HS-5 (cell line): Measurements from ENCODE around the gene FOXF1.

ENCODE experiments used
- DNase-seq: peaks from one replicate; pipeline ENCODE4 v3.0.0-alpha.2; 2012; ENCODE audit warnings: low read depth

The FOXF1 gene

DNA sequence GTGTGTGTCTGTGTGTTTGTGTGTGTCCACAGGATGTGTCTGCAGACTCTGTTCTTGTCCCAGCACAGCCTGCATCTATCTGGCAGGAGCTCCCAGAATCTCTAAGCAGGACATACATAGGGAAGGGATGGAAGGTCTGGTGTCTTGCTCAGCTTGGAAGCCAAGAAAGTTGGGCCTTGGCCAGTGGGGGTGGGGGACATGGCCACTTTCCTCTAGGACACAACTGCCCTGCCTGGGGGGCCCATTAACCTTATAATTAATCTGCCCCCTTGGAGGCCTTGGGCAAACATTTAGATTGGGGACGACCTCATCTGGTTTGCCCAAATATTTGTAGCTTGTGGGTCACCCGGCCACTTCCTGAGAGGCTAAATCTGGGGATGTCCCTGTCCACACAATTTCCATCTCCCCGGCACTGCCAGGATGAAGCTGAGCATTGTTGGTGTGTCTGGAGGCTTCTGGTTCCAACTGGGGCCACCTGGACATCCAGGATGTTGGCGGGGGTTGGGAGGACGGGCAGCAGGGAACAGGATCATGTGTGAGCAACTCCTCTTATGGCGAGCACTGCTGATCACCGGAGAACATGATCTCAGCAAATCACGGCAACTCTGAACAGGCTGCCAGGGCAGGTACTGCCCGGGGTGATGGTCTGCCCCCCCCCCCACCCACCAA lies 17.2 kb upstream of the FOXF1 start:
- DNase-seq: no peak

DNA sequence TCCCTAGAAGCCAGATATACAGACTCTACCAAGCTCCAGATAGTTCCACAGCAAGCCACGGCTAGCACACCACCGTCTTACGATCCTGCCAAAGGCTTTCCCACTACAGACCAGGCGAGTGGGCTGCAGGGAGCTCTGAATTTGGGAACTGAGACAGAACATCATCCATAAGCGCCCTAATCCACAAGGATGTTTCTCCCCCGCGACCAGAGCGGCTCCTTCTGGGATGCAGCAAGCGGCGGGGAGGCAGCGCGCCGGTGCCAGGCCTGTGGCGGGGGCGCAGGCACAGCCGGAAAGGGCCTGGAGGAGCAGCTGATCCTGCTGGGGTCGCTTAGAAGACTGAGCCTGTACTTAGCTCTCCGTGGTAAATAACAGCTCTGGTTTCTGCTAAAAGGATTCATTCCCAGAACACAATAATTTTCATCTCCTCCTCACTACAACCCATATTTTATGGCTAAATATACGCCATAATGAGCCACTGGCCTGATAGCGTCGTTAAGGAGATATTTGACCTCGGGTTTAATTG lies 16.2 kb upstream of the FOXF1 start:
- no peak for DNase-seq

DNA sequence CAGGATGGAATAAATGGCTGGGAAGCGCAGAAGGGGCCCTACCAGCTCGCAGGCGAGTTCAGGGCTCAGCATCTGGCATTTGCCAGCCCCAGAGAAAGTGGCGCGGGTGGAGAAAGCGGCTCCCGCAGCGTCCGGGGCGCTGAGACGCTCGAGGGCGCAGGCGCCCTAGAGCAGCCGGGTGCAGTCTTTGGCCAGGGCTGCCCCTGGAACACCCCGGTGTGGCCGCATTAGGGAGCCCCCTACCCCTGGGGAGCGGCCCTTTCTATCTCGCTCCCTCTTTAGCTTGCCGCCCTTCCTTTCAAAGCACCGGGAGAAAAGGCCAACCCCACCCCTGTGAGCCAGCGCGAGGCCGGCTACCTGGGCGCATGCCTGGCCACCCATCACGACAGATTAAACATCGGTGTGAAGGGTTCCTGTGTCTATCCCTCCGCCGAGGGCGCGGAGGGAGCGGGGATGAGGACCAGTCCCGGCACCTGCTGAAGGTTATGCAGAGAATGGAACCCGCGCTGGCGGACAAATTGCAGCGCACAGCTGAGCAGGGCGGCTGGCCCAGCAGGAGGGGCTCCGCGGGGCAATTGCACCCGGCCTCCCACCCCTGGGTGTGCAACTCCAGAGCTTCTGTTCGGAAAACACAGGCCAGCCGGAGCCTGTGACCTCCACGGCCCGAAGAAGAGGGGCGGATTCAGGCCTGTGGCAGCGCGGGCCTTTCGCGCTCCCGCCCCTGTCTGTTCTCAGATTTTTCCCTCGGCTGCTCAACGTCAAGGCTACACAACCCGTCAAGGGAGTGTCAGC lies 15.6 kb upstream of the FOXF1 start:
- no peak for DNase-seq

DNA sequence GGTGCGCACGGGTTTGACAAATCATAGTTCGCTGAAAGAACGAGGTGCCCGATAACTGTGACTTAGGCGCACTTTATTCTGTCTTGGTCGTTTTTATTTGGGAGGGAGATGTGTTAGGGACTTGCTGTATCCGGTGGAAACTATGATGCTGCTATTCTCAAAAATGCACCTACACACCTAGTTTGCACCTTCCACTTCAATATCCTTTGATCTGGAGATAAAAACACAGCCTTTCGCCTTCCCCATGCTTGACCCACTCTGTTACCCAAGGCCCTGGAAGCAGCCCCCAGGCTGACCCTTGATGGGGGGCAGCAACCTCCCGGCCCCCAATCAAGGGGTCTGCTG lies 15.0 kb upstream of the FOXF1 start:
- no peak for DNase-seq

DNA sequence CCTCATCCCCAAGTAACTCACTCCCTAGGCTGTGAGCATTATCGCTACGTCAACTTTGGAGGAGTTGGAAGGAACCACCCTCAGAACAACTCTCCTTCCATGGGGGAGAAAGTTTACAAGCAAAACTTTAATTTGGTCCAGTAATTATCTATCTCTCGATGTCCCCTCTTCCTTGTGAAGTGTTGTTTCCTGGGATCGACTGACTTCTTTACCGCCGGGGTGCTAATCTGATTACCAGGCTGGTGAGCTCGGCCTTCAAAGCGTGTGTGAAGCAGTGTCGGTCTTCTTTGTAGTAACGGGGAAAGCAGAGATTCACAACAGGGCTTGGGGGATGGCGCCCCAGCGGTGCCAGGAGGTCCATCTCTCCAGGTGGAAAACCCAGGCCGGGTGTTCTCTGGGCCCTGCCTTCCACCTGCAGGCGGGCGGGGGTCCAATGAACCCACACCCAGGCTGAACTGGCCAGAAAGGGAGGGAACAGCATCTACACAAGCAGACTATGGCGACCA lies 14.5 kb upstream of the FOXF1 start:
- no peak for DNase-seq

DNA sequence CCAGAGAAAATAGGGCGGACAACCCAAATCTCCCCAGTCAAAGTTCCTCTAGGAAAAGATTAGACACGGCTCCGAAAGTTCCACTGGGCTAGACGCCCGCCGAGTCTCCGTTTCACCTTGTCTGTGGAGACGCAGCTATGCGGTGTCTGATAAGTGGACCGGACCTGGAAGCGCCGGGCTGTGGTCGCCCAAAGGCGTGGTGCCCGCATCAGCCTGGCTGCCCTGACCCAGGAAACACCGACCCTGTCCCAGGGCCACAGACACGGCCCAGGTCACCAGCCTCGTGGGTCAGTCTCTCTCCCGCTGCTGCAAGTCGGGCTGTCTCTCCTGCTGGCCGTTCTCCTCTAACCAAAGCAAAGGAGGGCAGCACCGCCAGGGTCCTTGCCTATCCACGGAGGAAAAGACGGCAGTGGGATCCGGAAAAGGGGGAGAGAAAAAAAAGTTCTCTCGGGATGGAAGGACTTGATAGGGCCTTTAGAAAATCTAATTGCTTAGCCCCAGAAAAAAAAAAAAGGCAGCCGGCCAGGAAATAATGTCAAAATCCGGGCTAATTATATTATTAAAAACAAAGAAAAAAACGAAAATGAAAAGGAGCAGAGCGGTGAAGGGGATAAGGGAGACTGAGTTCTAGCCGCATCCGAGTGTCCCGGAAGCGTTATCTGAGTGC lies 13.9 kb upstream of the FOXF1 start:
- DNase-seq: no peak

DNA sequence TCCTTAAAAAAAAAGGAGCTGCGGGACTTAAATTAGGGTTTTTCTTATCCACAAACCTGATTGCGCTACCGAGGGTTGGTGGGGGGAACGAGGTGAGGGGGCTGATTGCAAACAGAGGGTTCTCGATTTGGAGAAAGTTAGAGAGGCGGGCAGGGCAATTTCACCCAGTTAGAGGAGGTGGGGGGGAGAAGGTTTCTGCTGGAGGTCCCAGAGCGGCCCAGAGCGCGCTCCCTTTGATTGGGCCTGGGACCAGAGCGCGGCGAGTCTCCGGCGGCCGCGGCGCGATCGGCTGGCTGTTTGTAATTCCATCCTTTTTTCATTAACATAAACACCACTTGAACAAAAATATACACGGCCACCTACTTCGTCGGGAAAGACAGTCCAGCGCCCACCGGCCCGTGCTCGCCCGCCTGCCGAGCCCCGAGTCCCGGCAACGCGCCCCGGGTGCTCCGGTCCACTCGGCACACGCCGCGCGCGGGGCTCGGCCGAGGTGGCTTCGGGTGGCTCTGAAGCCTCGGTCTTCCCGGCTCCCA lies 13.3 kb upstream of the FOXF1 start:
- DNase-seq: no peak

DNA sequence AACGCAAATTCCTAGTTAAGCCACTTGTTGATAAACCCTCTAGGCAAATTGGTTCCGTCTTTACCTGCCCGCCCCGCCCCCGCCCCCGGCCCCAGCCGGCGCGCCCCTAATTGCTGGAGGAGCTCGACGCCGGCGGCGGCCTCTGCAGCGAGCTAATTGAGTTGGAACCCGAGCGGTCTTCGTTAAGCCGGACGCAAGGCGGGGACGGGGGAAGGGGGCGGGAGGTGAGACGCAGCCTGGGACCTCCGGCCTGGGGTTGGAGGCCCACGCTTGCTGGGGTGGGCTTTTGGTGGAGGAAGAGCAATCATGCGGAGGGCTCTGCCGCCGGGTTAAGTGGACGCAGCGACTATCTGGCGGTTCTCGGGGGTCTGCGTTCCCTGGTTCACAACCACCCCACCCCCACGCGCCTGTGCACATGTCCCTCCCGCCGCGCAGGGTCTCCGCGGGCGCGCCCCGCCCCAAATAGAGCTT lies 12.7 kb upstream of the FOXF1 start:
- no peak for DNase-seq

DNA sequence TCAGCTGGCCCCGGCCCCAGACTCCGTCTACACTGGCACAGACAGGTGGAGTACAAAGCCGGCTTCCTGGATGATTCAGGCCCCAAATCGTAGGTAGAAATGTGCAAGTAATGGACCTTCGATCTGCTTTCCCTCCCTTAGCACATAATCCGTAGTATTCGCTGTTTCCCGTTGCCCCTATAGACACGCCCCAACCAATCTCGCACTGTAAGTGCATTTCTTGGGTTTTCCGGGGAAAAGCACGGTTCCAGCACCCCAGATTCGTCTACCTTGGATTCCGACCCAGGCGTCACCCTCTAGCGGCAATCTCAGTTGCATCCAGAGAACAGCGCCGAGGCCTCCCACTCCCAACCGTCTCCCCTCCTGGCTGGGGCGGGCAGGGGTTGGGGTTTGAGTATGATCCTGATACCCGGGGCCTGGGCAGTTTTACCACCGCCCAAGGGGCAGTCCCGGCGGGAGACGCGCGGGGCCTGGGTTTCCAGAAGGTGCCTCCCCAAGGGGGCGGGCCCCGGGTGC lies 12.1 kb upstream of the FOXF1 start:
- DNase-seq: no peak

DNA sequence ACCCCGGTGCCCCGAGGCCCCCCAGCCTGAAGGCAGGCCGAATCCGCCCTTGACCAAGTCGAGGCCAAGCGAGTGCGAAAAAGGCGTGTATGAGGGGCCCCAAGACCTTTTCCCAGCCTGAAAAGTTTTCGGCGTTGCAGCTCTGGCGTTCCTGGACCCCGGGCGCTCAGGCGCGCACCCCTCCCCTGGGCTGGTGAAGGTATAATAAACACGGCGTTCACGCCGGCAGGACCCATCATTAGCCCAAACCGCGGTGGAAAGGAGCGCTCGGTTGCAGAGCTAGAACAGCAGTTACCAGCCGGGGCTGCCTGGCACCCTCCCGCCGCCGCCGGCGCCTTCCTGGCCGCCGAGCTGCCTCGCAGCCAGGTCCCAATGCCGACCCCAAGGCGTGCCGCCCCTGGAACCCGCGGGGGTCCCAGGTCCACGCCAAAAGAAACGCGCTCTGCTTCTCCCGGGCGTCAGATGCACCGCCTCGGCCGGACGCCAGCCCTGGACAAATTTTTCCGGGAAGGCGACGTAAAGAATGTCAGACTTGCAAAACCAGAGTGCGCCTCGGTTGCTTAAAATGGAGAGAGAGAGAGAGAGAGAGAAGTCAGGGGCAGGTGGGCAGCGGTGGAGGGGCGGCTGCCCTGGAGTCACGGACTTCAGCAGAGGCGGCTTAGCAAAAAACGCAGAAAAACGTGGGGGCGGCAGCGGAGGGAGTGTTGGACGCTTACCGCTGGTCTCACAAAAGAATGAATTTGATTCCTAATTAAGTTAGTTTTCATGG lies 11.5 kb upstream of the FOXF1 start:
- no peak for DNase-seq

DNA sequence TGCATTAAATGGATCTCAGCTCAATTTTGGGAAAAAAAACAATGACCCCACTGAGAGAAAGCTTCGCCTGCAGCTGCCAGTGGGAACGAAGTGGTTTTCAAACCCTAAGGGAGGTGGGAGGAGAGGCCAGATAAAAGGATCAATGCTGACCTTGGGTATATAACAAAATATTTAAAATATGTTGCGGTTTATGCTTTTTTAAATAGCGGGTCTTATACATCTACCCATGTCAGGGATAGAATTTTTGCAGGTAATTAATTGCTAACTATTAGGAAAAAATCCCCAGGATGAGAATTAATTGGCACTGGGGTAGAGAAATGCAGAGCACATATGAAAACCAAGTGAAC lies 10.9 kb upstream of the FOXF1 start:
- no peak for DNase-seq

DNA sequence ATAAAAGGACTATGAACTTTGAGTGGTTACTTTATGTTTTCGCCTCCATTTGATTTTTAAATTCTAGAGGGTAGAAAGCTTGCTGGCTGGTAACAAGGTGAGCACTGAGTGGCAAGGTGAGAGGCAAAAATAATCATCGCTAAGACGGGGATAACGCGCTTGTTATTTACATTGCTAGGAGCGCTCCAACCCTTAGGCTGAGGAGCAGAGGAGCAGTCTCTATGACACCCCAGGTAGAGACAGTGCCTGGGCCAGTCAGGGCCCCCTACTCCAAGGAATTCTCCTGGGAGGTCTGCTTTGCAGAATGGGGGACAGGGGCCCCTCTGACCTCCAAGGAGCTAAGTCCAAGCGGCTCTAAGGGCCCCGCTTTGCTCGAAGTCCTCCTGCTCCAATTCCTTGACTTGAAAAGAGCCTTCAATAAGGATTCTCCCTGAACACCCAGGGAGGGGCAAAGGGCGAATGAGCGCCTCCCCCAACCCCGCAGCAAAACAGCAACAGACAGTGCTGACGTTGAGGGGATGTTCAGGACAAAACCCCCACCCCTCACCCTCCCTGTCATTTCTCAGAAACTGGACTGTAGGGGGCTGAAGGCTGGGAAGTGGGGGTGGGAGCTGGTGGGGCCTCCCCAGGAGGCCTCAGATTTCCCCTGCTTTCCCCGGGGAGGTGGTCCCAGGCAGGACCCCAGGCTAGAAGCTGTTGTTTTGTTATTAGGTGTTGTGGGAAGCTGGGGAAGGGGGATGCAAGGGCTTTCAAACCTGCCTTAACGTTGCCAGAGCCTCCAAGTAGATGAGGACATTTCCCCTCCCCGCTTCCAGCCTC lies 10.2 kb upstream of the FOXF1 start:
- no peak for DNase-seq

DNA sequence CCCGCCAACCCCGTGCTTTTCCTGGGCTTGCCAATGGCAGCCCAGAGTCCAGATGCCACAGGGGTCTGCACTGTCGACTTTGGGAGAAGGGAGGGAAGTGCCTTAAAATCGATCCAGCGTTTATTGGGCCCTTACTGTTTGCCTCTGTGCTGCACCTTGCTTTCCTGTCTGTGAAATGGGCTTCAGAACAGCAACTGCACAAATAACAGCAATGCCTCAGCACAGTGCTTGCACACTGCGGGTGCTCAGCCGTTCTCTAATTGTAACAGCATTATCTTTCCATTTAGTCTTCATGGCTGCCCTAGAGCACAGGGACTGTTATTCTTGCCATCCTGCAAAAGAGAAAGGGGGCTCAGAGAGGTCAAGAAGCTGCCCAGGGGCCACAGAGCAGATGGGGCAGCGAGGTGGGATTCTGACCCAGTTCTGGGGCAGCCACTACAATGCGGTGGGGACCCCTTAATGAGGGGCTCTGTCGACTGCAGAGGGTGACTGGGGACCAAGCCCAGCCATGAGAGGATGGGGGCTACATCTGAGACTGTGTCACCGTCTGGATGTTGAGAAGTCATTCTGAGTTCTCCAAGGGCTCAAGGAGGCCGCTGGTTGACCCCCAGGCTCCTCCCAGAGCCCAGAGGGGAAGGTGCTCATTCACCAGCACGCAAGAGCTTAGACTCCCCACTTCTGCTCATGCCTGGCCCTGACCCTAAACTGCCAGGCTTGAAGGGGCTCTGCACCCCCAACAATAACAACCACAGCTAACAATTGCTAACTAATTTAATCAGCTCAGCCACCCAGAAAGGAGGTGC lies 9.4 kb upstream of the FOXF1 start:
- DNase-seq: no peak

DNA sequence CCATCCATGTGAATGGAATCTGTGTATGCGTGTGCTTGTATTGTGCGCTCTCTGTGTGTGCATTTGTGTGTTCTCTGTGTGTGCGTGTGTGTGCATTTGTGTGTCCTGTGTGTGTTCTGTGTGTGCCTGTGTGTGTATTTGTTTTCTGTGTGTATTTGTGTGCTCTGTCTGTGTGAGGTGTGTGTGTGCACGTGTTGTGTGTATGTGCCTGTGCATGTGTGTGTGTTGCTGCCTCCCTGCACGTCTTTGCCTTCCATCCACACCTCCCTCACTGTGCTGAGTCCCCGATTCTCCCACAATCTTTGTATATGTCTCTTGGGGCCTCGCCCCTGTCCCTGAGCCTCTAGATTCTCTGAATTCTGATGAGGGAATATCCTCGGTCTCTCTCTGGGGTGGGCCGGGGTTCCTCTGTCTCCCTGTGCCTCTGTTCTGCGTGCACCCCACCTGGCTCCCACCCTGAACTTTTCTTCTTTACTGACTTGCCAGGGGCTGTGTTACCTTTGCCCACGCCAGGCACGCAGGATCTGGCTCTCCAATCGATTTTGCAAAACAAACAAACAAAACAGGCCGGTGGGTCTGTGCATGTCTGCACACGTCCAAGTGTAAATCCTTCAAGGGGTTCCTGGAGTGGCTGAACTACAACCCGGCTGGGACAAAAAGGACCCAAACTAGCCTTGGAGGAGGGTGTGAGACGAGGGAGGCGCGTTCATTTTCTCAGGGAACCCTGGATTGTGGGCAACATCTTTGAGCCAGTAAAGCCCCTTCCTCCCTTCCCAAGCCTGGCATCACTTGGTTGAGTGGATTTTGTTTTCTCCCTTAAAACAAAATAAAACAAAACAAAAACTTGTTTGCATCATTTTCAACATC lies 8.1 kb upstream of the FOXF1 start:
- no peak for DNase-seq

DNA sequence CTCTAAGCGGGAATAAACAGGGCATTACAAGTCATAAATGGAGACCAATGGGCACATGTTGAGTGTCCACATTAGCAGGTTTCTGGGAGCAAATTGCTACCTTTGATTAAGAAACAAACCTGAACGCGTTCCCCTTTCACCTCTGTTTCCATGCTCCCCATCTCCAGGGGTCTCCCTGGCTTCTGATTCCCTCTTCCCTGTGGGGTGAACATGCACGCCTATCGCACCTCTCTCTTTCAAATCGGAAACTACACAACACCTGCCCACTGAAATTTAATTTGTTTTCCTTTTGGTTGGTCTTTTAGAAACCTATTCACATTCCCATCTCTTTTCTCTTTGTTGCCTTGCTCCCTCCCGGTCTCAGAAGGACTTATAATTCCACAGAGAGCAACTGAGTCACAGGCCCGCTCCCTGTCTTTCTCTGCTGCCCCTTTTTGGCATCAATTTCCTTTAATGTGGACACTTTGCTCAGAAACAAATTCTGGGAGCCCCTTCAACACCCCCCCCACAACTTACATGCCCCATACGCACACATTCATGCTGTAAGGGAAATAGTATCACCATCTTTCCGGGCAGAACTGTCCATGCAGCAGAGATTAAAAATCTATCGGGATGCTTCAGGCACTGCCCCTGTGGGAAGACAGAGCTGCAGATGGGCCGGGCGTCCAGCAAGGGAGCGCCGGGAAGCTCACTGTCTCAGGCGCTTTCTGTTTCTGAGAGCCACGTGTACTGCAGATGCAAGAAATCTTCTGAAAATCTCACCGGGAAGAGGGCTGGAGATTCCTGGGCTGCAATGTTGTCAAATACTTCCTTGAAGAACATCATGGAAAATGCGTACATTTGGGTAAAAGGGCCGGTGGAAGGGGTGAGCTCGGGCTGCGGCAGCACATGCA lies 7.2 kb upstream of the FOXF1 start:
- no peak for DNase-seq

DNA sequence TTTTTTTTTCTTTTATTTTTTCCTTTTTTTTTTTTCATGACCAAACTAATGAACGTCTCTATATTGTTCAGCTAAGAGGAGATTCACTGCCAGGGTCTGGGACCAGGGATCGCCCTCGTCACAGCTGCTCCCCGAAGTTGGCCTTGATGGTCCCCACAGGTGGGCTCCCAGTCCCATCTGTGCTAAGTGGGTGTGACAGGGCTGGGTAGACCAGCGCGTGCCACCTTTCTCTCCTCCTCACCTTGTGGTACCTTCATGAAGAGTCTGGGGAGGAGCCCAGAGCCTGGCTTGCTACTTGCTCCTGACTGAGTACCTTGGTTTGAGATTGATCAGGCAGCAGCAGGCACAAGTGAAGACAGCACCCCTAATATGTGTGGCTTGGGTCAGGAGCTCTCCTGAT lies 6.5 kb upstream of the FOXF1 start:
- DNase-seq: no peak

DNA sequence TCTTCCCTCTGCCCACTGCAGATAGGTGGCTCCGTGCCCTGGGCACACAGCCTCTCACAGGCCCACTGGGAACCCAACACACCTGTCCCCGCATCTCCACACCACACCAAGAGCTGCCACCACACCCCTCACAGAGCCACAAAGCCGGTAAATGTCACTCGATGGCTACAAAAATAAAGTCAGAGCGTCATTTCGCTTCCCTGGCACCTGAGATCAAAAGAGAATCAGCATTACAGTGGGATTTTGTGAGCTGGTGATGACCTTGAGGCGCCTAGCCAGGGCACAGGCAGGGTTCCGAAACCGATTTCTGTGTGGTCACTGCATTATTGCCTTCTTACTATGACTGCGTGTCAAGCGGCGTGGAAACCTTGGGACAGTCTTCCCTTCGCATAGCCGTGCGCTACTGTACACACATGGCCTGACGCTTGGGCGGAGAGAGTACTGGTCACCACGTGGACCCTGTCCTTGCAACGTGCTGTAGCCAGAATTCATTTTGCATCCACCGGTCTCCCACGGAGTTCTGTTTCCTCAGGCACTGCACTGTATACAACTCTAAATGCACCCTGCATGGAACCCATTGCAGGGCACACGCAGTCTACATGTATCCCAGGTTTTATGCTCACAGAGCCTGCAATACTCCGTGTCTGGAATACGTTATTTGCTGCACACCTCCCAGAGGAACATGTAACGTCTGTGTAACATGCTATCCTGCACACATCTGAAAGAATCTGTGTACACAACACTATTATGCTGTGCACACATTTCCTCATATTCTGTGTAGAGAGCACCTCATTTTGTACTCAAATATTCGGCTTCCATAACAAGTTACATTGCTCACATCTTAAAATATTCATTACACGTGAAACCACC lies 5.8 kb upstream of the FOXF1 start:
- DNase-seq: no peak
